HG02981 (cell line): ENCODE measurements around the gene LRRC45.

ENCODE experiments used
- ATAC-seq: cut with Tn5 transposase; IDR thresholded peaks from one replicate; pipeline ENCODE4 v1.9.1; 2021; ENCODE audit warnings: mild to moderate bottlenecking, moderate library complexity; ENCODE audit not compliant: unreplicated experiment

Gene LRRC45

GRCh38 chr17:82018152-82018988 lies 4.7 kb upstream of the LRRC45 start:
- no peak for ATAC-seq

GRCh38 chr17:82018989-82019689 lies 4.0 kb upstream of the LRRC45 start:
- no peak for ATAC-seq

GRCh38 chr17:82019690-82020571 lies 3.2 kb upstream of the LRRC45 start:
- no peak for ATAC-seq

- ATAC-seq = no peak
Measured at GRCh38 chr17:82020572-82021106, 2.5 kb upstream of the LRRC45 start.

- ATAC-seq = no peak
Measured at GRCh38 chr17:82021107-82021899, 1.8 kb upstream of the LRRC45 start.

- no peak for ATAC-seq
Measured at GRCh38 chr17:82021900-82022309, 1.2 kb upstream of the LRRC45 start.

GRCh38 chr17:82022310-82022980 lies 660 bp upstream of the LRRC45 start, which contains the start of gene CENPX:
Gene CENPX, minus strand, starts transcription at chr17:82022878. Its CDS starts 17 bp downstream, at chr17:82022861.
- ATAC-seq = no peak

- no peak for ATAC-seq
Measured at GRCh38 chr17:82023447-82024241, 539 bp downstream of the LRRC45 start.

GRCh38 chr17:82024859-82025258 lies 1.8 kb downstream of the LRRC45 start:
- no peak for ATAC-seq

GRCh38 chr17:82025401-82026107 lies 2.4 kb downstream of the LRRC45 start:
- ATAC-seq = no peak

GRCh38 chr17:82028246-82028645 lies 5.1 kb downstream of the LRRC45 start:
- ATAC-seq = no peak

- no peak for ATAC-seq
Measured at GRCh38 chr17:82028966-82029365, 5.9 kb downstream of the LRRC45 start.

GRCh38 chr17:82029391-82029790 lies 6.3 kb downstream of the LRRC45 start:
- ATAC-seq = no peak

- no peak for ATAC-seq
Measured at GRCh38 chr17:82029990-82030469, 6.9 kb downstream of the LRRC45 start.

- no peak for ATAC-seq
Measured at GRCh38 chr17:82030470-82031302, 7.6 kb downstream of the LRRC45 start.

GRCh38 chr17:82031303-82031884 lies 8.3 kb downstream of the LRRC45 start, which contains the start of gene RAC3:
Gene RAC3, plus strand, starts transcription at chr17:82031678. Its CDS starts 84 bp downstream, at chr17:82031762.
- no peak for ATAC-seq
